HepG2 (cell line): ENCODE data around the gene TOGARAM1.
"Not testable (repeated sequence)": the region's sequence is repeated elsewhere in the genome, so short reads cannot be mapped to it uniquely, and the experiment has no call there.

Experiments used
- CEBPB ChIP-seq: IDR thresholded peaks from 2 replicates; pipeline ENCODE4 v1.6.1; 2011; ENCODE audit warnings: low read depth, low read length, improper control_type of control experiment, borderline replicate concordance
- ESRRA ChIP-seq: sonication (generic); formaldehyde crosslinking; IDR thresholded peaks from 2 replicates; pipeline ENCODE4 v1.5.1; 2020; ENCODE audit warnings: mild to moderate bottlenecking, low read depth, missing genetic modification reagents

- not testable (repeated sequence) for TF ChIP-seq CEBPB; ESRRA (CRISPR knock-in tag)
Measured at GRCh38 chr14:45081096-45081495, 119.1 kb downstream of the TOGARAM1 start.
